Measurements from ENCODE around the gene ZBTB49.

- TF ChIP-seq HOXA7 (CRISPR knock-in tag; IDR thresholded peaks at IDR 0.05; ENCODE audit: borderline replicate concordance) (no peak), BCL11B (tag by site-specific recombination; IDR thresholded peaks at IDR 0.05; ENCODE audit: low read depth) (no peak), KLF9 (tag by site-specific recombination; IDR thresholded peaks at IDR 0.05; ENCODE audit: low read depth) (no peak), ZNF174 (tag by site-specific recombination; IDR thresholded peaks at IDR 0.05) (no peak), CTCF (tag by site-specific recombination; IDR thresholded peaks at IDR 0.05) (no peak), ZNF140 (tag by site-specific recombination; IDR thresholded peaks at IDR 0.05) (no peak), SCRT2 (tag by site-specific recombination; IDR thresholded peaks at IDR 0.05) (no peak), ZNF660 (tag by site-specific recombination; IDR thresholded peaks at IDR 0.05) (no peak), ZNF175 (tag by site-specific recombination; IDR thresholded peaks at IDR 0.05) (no peak), KLF1 (tag by site-specific recombination; IDR thresholded peaks at IDR 0.05) (no peak), ZNF2 (tag by site-specific recombination; IDR thresholded peaks at IDR 0.05) (no peak)
Observed at GRCh38 chr4:4308800-4309441, 18.9 kb downstream of the ZBTB49 start.
